ENCODE results near the gene SLC6A3.

Gene SLC6A3

GRCh38 chr5:1445313-1445688 is at the start of gene SLC6A3:
Gene SLC6A3 (minus strand): TSS chr5:1445440. CDS start chr5:1443197, 2,243 bp downstream.
- no peak for DNase-seq (ENCODE audit: extremely low read depth, low read depth)

DNA sequence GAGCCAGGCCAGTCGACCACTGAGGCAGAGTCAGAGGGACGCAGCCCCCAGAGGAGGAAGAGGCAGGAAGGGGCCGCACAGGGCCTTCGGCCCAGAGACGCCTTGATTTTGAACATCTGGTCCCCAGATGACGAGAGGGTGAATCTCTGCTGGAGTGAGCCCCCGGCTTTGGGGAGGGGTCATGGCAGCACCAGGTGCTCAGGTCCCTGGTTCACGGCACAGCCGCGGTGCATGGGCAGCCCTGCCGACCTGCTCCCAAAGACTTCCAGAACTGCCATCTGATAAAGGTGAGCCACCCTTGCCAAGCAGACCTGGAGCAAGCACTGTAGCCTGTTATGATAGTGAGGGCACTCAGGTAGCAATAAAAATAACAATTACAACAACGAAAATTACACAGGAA is 48.7 kb upstream of the SLC6A3 start:
- no peak for TF ChIP-seq CTCF (IDR thresholded peaks at IDR 0.05; ENCODE audit: low read depth, low read length)
- DNase-seq (ENCODE audit: extremely low read depth, low read depth): no peak

More at GRCh38 chr5:1445313-1445688, at the start of gene SLC6A3:
- no peak for TF ChIP-seq CTCF (IDR thresholded peaks at IDR 0.05; ENCODE audit: low read depth, low read length)

DNA sequence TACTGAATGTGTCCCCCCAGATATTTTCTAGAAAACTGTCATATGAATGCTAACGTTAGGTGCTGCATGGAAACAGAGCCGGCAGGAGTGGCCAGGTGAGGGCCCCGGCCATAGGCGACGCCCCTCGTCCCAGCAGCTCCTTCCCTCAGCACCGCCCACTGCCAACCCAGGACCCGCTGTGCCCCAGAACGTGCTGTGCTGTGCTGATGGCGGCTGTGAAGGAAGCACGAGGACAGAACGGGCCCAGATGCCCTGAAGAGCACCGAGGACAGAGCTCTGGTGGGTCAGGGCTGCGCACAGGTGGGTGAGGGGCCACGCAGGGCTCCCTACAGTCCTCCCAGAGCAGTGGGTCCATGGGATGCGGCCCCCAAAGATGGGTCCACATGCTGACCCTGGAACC is 48.2 kb upstream of the SLC6A3 start:
- no peak for TF ChIP-seq CTCF (IDR thresholded peaks at IDR 0.05; ENCODE audit: low read depth, low read length)
- no peak for DNase-seq (ENCODE audit: extremely low read depth, low read depth)

DNA sequence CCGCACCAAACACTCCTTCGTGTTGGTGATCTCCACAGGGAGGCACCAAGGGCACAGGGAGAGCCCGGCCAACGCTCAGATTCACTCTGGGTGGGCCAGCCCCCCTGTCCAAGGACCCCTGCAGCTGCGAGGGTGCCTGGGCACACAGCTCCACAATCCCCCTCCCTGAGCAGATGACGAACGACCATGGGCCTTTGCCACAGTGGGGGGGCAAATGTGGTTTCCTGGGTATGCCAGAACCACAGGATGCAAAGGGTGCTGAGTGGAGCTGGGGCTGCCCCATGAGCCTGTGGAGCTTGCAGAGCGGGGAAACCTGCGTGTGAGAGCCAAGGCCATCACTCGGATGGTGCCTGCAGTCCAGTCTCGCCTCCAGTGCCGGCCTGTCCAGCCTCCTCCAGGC is 47.5 kb upstream of the SLC6A3 start:
- no peak for TF ChIP-seq CTCF (IDR thresholded peaks at IDR 0.05; ENCODE audit: low read depth, low read length)

DNA sequence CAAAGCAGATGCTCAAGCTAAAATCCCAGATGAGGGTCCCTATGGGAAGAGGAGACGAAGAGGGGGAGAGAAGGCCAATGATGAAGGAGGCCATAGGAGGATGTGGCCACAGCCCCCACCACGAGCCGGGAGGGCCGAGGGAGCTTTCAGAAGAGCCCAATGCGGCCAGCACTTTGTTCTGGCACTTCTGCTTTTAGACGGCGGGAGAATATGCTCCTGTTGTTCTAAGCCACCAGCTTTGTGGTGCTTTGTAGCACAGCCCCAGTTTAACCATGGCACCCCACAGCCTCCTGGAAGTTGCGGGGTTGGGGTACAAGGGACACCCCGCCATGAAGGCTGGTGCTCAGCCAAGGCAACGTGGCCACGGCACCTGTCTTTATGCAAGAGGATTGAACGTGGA is 45.1 kb upstream of the SLC6A3 start:
- DNase-seq (ENCODE audit: extremely low read depth, low read depth): no peak
- TF ChIP-seq CTCF (IDR thresholded peaks at IDR 0.05; ENCODE audit: low read depth, low read length): no peak

More for the DNA sequence above, 47.5 kb upstream of the SLC6A3 start:
- DNase-seq (ENCODE audit: extremely low read depth, low read depth): no peak

DNA sequence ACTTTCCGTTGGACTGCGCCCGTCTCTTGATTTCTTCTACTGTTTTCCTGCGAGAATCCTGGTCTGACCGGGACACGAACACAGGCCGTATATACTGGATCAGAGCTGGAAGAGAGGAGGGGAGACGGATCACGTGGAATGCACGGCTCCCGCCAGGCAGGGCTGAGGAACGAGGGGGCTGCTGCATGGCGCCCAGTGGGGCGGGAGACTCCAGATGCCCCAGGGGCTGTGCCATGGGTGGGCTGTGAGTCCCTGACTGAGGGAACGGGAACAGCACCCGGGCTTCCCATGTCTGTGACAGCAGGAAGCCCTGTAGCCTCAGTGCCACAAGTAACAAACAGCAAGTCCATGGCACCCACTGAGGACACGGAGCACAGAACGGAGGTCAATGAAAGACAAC is 44.5 kb upstream of the SLC6A3 start:
- no peak for TF ChIP-seq CTCF (IDR thresholded peaks at IDR 0.05; ENCODE audit: low read depth, low read length)
- DNase-seq (ENCODE audit: extremely low read depth, low read depth): no peak

GRCh38 chr5:1488882-1489680 is 43.8 kb upstream of the SLC6A3 start:
- peak; percentile 15 for DNase-seq (ENCODE audit: extremely low read depth, low read depth)
- TF ChIP-seq CTCF (IDR thresholded peaks at IDR 0.05; ENCODE audit: low read depth, low read length): no peak

Measured in AG09319 (cell line).